Measurements from ENCODE around the gene SLC20A1.

The SLC20A1 gene

DNA sequence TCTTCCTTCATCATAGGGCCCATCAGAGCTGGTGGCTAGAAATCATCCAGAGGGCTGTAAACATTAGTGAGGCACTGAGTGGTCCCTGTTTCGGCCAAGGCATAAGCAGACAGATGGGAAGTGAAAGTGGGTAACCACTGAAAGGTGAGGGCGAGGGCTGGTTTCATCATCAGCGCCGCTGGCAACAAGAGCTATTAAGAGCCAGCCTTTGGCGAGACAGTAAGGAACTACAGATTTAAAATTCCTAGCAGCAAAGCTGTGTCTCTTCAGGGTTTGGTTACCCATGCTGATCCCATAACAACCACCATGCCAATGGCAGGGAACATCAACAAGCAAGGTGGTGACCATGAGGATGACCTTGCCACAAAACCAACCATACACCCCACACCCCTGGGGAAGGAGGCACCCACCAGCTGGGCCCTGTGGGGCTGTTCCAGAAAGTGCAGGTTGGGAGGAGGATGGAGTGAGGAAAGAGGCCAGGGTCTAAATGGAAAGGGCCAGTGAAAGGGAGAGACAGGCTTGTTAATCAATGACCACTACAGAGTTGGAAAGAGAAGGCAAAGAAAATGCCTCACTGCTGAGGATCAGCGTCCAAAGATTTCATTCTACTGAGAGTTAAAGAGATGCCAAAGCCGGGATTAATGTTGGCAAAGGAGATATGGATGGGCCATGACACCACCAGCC lies 9.0 kb upstream of the SLC20A1 start:
- peak; percentile 85 for FAIRE-seq
- TF ChIP-seq POLR2AphosphoS5 (IDR thresholded peaks at IDR 0.05; ENCODE audit: low read depth, low read length) = no peak
- TF ChIP-seq SPI1 (IDR thresholded peaks at IDR 0.05; ENCODE audit: low read depth, low read length) = peak; percentile 93
- DNase-seq (ENCODE audit: insufficient read length, low spot score) = no peak

DNA sequence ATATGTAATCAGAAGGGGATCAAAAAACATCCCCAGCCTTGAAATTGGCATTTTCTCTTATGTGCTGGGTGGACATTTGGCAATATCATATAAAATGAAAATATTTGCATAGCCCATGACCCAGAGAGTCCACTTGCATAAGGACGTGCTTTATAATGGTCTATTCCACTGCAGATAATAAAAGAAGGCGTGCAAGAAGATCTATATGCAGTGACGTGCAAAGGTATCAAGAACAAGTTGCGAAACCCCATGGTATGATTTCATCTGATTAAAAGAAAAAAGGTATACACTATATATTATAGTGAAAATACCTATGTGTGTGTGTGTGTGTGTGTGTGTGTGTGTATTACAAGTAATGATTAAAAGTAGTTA lies 8.5 kb upstream of the SLC20A1 start:
- DNase-seq (ENCODE audit: insufficient read length, low spot score) = no peak
- FAIRE-seq = no peak
- TF ChIP-seq SPI1 (IDR thresholded peaks at IDR 0.05; ENCODE audit: low read depth, low read length) (no peak), PAX5 (IDR thresholded peaks at IDR 0.05; ENCODE audit: insufficient read depth, low read length, severe bottlenecking) (no peak), POLR2AphosphoS5 (IDR thresholded peaks at IDR 0.05; ENCODE audit: low read depth, low read length) (no peak), POLR2A (IDR thresholded peaks at IDR 0.05; ENCODE audit: low read depth, low read length) (no peak), POU2F2 (IDR thresholded peaks at IDR 0.05; ENCODE audit: low read depth, low read length) (no peak), TAF1 (IDR thresholded peaks at IDR 0.05; ENCODE audit: low read depth, low read length) (no peak)

DNA sequence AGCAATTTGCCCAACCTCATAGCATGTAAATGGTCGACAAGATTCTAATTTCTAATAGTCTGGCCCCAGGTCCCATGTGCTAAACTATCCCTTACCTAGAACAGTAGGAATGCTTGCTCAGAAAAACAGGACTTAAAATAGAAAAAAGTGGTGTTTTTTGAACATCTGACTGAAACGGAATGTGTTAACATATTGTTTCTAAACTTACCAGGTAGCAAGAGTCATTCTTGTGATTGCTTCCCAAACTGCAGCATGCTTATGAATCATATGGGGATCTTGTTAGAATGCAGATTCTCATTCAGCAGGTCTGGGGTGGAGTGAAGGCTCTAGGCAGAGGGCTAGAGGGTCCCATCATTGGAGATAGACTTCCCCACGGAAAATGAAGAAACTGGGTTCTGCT lies 5.8 kb upstream of the SLC20A1 start:
- FAIRE-seq (no peak), DNase-seq (ENCODE audit: insufficient read length, low spot score) (no peak)
- TF ChIP-seq SPI1 (IDR thresholded peaks at IDR 0.05; ENCODE audit: low read depth, low read length) (no peak), TAF1 (IDR thresholded peaks at IDR 0.05; ENCODE audit: low read depth, low read length) (no peak), PAX5 (IDR thresholded peaks at IDR 0.05; ENCODE audit: insufficient read depth, low read length, severe bottlenecking) (no peak), POLR2AphosphoS5 (IDR thresholded peaks at IDR 0.05; ENCODE audit: low read depth, low read length) (no peak), POU2F2 (IDR thresholded peaks at IDR 0.05; ENCODE audit: low read depth, low read length) (no peak), POLR2A (IDR thresholded peaks at IDR 0.05; ENCODE audit: low read depth, low read length) (no peak)

DNA sequence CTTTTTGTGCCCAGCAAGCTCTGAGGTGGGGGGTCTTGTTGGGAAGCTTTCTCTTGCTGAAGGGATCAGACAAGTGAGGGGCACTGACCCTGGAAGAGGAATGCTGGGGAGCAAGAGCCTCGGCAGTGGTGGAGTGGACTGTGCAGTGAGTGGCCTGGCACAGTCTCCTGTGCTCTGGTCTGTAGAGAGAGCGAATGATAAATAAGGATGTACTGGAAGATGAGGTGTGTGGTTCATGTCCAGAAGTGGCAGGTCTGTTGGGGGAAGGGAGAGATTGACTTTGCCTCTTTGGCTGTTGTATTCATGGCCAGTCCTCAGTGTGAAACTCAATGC lies 5.3 kb upstream of the SLC20A1 start:
- no peak for DNase-seq (ENCODE audit: insufficient read length, low spot score)
- TF ChIP-seq PAX5 (IDR thresholded peaks at IDR 0.05; ENCODE audit: insufficient read depth, low read length, severe bottlenecking) (no peak), TAF1 (IDR thresholded peaks at IDR 0.05; ENCODE audit: low read depth, low read length) (no peak), POU2F2 (IDR thresholded peaks at IDR 0.05; ENCODE audit: low read depth, low read length) (no peak), POLR2A (IDR thresholded peaks at IDR 0.05; ENCODE audit: low read depth, low read length) (no peak), SPI1 (IDR thresholded peaks at IDR 0.05; ENCODE audit: low read depth, low read length) (no peak), POLR2AphosphoS5 (IDR thresholded peaks at IDR 0.05; ENCODE audit: low read depth, low read length) (no peak)
- no peak for FAIRE-seq

DNA sequence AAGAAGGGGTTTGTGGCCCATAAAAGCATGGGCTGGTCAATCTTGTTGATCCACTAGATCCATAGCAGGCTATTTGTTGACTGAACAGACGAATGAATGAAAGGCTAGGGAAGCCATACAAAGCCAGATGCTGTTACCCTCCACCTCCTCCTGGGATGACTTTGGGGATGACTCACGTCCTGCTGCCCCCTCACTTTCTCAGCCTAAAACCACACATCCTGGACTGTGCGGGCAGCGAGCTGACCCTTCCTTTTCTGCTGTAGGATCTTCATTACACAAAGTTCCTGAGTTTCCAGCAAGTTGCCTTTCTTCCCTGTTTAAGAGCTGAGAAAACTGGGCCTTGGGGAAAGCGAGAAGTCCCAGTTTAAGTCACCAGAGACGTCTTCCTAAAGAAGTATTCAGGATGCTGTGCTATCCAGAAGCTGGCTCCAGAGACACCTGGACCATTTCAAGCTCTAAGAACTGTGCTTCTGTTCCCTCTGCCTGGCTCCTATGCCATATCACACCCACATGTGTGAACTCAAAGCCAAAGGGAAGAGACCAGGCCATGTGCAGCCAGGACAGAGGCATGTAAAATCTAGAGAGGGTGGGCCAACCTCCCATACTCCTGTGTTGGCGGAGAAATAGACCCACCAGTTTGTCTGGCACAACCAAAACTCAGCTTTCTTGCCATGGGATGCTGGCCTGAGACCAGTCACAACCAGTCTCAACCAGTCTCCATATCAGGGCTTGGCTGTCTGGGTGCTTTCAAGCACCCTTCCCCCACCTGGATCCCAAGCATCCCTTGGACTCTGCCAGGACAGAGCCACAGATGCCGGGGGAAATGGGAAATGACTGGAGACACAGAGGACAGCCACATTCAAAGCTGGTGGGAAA lies 4.7 kb upstream of the SLC20A1 start:
- no peak for DNase-seq (ENCODE audit: insufficient read length, low spot score)
- no peak for FAIRE-seq
- TF ChIP-seq SPI1 (IDR thresholded peaks at IDR 0.05; ENCODE audit: low read depth, low read length) (no peak), POLR2AphosphoS5 (IDR thresholded peaks at IDR 0.05; ENCODE audit: low read depth, low read length) (no peak), POU2F2 (IDR thresholded peaks at IDR 0.05; ENCODE audit: low read depth, low read length) (no peak), POLR2A (IDR thresholded peaks at IDR 0.05; ENCODE audit: low read depth, low read length) (no peak), TAF1 (IDR thresholded peaks at IDR 0.05; ENCODE audit: low read depth, low read length) (no peak), PAX5 (IDR thresholded peaks at IDR 0.05; ENCODE audit: insufficient read depth, low read length, severe bottlenecking) (no peak)

DNA sequence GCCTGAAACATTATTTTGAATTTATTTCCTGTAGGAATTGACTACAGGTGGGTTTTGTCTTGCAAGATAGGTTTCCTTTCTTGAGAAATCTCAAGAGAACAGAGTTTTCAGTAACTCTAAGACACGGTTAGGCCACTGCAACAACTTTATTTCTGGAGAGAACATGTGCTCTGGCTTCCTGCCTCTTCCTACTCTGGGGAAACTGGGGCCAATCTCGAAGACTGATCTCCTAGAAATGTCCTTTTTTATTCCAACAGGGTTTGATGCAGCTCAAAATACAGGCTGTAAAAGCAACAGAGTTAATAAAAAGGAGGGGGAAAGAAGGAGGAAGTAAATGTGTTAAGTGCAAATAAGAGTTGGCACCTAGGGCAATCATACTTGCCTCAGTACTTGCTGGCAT lies 4.0 kb upstream of the SLC20A1 start:
- FAIRE-seq (no peak), DNase-seq (ENCODE audit: insufficient read length, low spot score) (no peak)
- no peak for TF ChIP-seq POU2F2 (IDR thresholded peaks at IDR 0.05; ENCODE audit: low read depth, low read length)
- TF ChIP-seq POLR2A (IDR thresholded peaks at IDR 0.05; ENCODE audit: low read depth, low read length) = no peak
- TF ChIP-seq POLR2AphosphoS5 (IDR thresholded peaks at IDR 0.05; ENCODE audit: low read depth, low read length) = no peak

DNA sequence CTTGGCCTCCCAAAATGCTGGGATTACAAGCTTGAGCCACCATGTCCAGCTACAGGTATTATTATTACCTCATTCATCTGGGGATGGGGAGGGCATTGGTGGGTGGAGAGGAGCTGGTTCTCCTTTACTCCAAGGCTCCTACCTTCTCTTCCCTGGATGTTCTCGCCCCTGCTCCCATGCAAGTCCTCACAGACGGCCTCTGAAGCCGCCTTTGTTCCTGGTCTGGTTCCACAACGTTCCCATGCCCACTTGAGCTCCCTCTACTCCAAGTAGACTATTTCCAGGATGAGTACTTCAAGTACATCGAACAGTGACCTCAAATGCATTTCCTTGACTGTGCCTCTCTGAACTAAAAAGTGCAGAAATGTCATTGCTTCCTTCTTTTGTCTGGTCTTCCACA lies 3.2 kb upstream of the SLC20A1 start:
- FAIRE-seq (no peak), DNase-seq (ENCODE audit: insufficient read length, low spot score) (no peak)
- no peak for TF ChIP-seq TAF1 (IDR thresholded peaks at IDR 0.05; ENCODE audit: low read depth, low read length)
- TF ChIP-seq POLR2A (IDR thresholded peaks at IDR 0.05; ENCODE audit: low read depth, low read length) = no peak
- TF ChIP-seq POU2F2 (IDR thresholded peaks at IDR 0.05; ENCODE audit: low read depth, low read length) = no peak
- no peak for TF ChIP-seq PAX5 (IDR thresholded peaks at IDR 0.05; ENCODE audit: insufficient read depth, low read length, severe bottlenecking)
- no peak for TF ChIP-seq SPI1 (IDR thresholded peaks at IDR 0.05; ENCODE audit: low read depth, low read length)
- no peak for TF ChIP-seq POLR2AphosphoS5 (IDR thresholded peaks at IDR 0.05; ENCODE audit: low read depth, low read length)

DNA sequence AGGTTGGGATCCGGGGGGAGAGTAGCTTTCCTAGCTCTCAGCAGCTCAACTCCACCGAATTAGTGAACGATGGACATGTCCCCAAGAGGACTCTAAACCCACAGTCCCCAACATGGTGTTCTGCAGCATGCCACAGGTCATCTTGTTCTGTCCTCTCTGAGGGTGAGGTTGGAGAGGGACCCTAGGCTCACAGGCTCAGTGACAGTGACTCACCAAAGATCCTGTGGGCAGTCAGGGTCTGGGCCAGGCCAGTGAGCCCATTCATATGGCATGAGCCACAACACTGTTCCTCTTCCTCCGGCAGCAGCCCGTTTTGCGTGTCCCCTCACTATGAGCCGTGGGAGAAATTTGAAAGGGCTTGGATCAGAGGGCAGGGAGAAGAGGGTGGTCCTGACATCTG lies 2.8 kb upstream of the SLC20A1 start:
- DNase-seq (ENCODE audit: insufficient read length, low spot score) = no peak
- TF ChIP-seq POLR2A (IDR thresholded peaks at IDR 0.05; ENCODE audit: low read depth, low read length) (no peak), POLR2AphosphoS5 (IDR thresholded peaks at IDR 0.05; ENCODE audit: low read depth, low read length) (no peak), SPI1 (IDR thresholded peaks at IDR 0.05; ENCODE audit: low read depth, low read length) (no peak), PAX5 (IDR thresholded peaks at IDR 0.05; ENCODE audit: insufficient read depth, low read length, severe bottlenecking) (no peak), TAF1 (IDR thresholded peaks at IDR 0.05; ENCODE audit: low read depth, low read length) (no peak), POU2F2 (IDR thresholded peaks at IDR 0.05; ENCODE audit: low read depth, low read length) (no peak)
- FAIRE-seq = no peak

DNA sequence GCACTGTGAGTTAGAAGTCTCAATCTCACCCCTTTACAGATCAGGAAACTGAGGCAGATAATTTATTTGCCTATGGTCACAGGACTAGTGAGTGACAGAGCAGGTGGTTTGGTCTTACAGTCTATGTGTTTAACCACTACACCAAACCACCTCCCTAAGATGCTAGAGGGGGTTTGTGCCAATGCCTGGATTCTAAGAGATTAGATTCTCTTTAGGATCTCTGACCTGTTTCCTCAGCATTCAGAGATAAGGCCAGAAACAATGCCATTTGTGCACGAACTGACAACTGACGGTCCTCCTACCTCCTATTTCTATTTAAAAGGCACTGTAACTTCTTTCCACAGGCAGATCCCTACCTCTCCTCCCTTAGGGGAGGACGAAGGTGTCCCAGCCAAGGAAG lies 2.3 kb upstream of the SLC20A1 start:
- TF ChIP-seq TAF1 (IDR thresholded peaks at IDR 0.05; ENCODE audit: low read depth, low read length) = no peak
- TF ChIP-seq PAX5 (IDR thresholded peaks at IDR 0.05; ENCODE audit: insufficient read depth, low read length, severe bottlenecking) = no peak
- no peak for TF ChIP-seq SPI1 (IDR thresholded peaks at IDR 0.05; ENCODE audit: low read depth, low read length)
- no peak for TF ChIP-seq POU2F2 (IDR thresholded peaks at IDR 0.05; ENCODE audit: low read depth, low read length)
- TF ChIP-seq POLR2AphosphoS5 (IDR thresholded peaks at IDR 0.05; ENCODE audit: low read depth, low read length) = no peak
- no peak for TF ChIP-seq POLR2A (IDR thresholded peaks at IDR 0.05; ENCODE audit: low read depth, low read length)
- FAIRE-seq (no peak), DNase-seq (ENCODE audit: insufficient read length, low spot score) (no peak)

All from GM12891 (cell line).